ENCODE measurements around the gene RMRP. TPM values are rescaled to one million over a fixed set of nuclear protein-coding genes. Genes with fewer than 3 reads are reported as not detected.

Gene RMRP
- total and polyA plus RNA-seq, 2 donors (not counting 1 experiment from before 2014, with no cell fraction given), result 7,890 TPM; not detected in 1

GRCh38 chr9:35660966-35661415, 3.2 kb upstream of the RMRP start:
- H3K4me3 Mint-ChIP-seq, result peak overlapping the region; percentile 94
- no peak overlapping the region for H3K4me2 ChIP-seq (replicated peaks; ENCODE audit: low read depth, low read length, poor library complexity, severe bottlenecking)

More at GRCh38 chr9:35660966-35661415, 3.2 kb upstream of the RMRP start:
- no peak for ATAC-seq (ENCODE audit: low read depth)
- CTCF ChIA-PET, result interaction anchor here (0.9 to 15.0 kb wide), 12 partner anchors 8 to 221 kb away, joined by 3 to 268 read pairs (median 6); partner anchors contain the start of genes CD72 and SIT1
- no peaks in the 10 kb centered on the region for H3K27me3 ChIP-seq (replicated peaks in 1 of 4; ENCODE audit: control extremely low read depth in 1 of 4, control insufficient read depth in 3 of 4, insufficient read depth in 4 of 4, low read length in 3 of 4)
- no peak overlapping the region for H3K9ac ChIP-seq (ENCODE audit: low read length)
- Mint-ChIP-seq H3K27ac (peak overlapping the region; percentile 70), H3K4me1 (peaks cover 78% of the 10 kb centered on the region), H3K9me3 (ENCODE audit: insufficient read depth) (no peaks in the 10 kb centered on the region), H3K27me3 (no peaks in the 10 kb centered on the region)
- no peak for TF ChIP-seq CTCF (IDR thresholded peaks at IDR 0.05)
- TF ChIP-seq EZH2 (IDR thresholded peaks at IDR 0.05; ENCODE audit: borderline replicate concordance, insufficient read depth, low read depth, low read length, poor library complexity, severe bottlenecking), result no peak
- H3K27ac ChIP-seq (ENCODE audit: low read length in 2 of 2), result peak overlapping the region in 1 of 2 donors; percentile 69
- no peak overlapping the region for H2AFZ ChIP-seq (ENCODE audit: insufficient read depth, low read depth, low read length, poor library complexity, severe bottlenecking)
- intact Hi-C loops (cut with micrococcal nuclease), result no loop called here
- H4K20me1 ChIP-seq (ENCODE audit: control insufficient read depth, insufficient read depth, low read length, poor library complexity, severe bottlenecking), result no peaks in the 10 kb centered on the region
- 91% methylated on average over 5 of the region's 9 CpGs for WGBS (ENCODE audit: insufficient coverage)
- peaks cover 51 to 79% of the 10 kb centered on the region in 2 donors for H3K4me1 ChIP-seq (ENCODE audit: control insufficient read depth in 2 of 2, insufficient read depth in 2 of 2, low read length in 2 of 2)
- H3K9me3 ChIP-seq (ENCODE audit: control extremely low read depth in 1 of 3, control insufficient read depth in 2 of 3, insufficient read depth in 1 of 3, low read length in 2 of 3), result peaks cover 0 to 3% (median 0%) of the 10 kb centered on the region in 3 donors
- POLR2A ChIA-PET, result interaction anchor here (1.0 to 2.0 kb wide), 3 partner anchors 18 to 59 kb away, joined by 3 to 8 read pairs (median 3); no protein-coding TSS in a partner anchor
- H3K4me3 ChIP-seq (ENCODE audit: control extremely low read depth in 1 of 5, extremely low read depth in 1 of 5, insufficient read depth in 1 of 5, low read depth in 2 of 5, low read length in 4 of 5), result no peak overlapping the region
- H3K79me2 ChIP-seq (ENCODE audit: control insufficient read depth, insufficient read depth, low read length), result peaks cover 22% of the 10 kb centered on the region
- DNase-seq, result no peak
- H3K36me3 ChIP-seq (replicated peaks in 1 of 2; ENCODE audit: control extremely low read depth in 1 of 2, control insufficient read depth in 1 of 2, extremely low read depth in 1 of 2, insufficient read depth in 2 of 2, low read length in 1 of 2), result peaks cover 0 to 14% of the 10 kb centered on the region in 2 experiments

Measured in B cell (primary cell).